Retinal pigment epithelial cell (primary cell): ENCODE data around the gene TBL3.

ENCODE experiments used
- DNase-seq: peaks from one replicate; pipeline ENCODE4 v3.0.0-alpha.2; 2010; ENCODE audit warnings: low read depth
- H3K4me3 ChIP-seq: 2 replicates; pipeline ENCODE4 v1.5.1; 2011; ENCODE audit warnings: mild to moderate bottlenecking, low read length, control low read depth, moderate library complexity
- TF ChIP-seq, protein P1 (sequence below): conservative IDR thresholded peaks from 2 replicates; pipeline ENCODE4 v1.5.1; 2011; ENCODE audit warnings: low read depth, low read length, control low read depth, inconsistent platforms

Gene TBL3

DNA sequence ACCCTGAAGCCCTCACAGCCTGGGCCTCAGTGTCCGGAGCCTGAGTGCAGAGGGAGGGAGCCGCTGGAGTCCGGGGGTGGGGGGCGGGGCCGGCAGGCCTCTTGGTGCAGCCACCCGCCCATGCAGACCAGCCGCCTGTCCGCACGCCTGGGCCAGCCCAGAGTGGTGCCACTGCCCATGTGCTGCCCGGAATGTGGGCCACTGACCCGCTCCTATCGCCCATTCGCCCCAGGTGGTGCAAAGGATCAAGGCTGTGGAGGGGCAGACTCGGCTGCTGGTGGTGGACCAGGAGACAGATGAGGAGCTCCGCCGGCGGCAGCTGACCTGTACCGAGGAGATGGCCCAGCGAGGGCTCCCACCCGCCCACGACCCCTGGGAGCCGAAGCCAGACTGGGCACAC, 57.5 kb downstream of the TBL3 start:
- TF ChIP-seq, protein P1, sequence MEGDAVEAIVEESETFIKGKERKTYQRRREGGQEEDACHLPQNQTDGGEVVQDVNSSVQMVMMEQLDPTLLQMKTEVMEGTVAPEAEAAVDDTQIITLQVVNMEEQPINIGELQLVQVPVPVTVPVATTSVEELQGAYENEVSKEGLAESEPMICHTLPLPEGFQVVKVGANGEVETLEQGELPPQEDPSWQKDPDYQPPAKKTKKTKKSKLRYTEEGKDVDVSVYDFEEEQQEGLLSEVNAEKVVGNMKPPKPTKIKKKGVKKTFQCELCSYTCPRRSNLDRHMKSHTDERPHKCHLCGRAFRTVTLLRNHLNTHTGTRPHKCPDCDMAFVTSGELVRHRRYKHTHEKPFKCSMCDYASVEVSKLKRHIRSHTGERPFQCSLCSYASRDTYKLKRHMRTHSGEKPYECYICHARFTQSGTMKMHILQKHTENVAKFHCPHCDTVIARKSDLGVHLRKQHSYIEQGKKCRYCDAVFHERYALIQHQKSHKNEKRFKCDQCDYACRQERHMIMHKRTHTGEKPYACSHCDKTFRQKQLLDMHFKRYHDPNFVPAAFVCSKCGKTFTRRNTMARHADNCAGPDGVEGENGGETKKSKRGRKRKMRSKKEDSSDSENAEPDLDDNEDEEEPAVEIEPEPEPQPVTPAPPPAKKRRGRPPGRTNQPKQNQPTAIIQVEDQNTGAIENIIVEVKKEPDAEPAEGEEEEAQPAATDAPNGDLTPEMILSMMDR = no peak
- H3K4me3 ChIP-seq = no peak overlapping the region
- no peak for DNase-seq

DNA sequence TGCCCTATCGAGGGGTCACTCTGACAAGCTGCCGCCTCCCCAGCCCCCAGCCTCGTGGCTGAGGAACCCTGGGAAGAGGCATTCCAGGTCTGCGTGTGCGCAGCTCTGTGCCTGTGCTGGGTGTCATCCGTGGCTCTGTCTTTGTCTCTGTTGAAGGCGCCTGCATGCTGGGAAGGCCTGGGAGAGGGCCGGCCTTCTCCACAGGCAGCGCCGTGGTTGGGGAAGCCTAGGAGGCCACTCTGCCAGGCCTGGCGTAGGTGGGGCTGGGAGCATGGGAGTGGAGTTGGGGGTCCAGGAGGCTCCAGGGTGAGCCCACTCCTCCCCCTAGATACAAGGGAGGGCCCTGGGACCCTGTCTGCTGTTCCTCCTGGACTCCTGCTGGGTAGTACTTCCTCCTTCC, 58.2 kb downstream of the TBL3 start:
- DNase-seq = no peak
- TF ChIP-seq, protein P1 = no peak
- no peak overlapping the region for H3K4me3 ChIP-seq

DNA sequence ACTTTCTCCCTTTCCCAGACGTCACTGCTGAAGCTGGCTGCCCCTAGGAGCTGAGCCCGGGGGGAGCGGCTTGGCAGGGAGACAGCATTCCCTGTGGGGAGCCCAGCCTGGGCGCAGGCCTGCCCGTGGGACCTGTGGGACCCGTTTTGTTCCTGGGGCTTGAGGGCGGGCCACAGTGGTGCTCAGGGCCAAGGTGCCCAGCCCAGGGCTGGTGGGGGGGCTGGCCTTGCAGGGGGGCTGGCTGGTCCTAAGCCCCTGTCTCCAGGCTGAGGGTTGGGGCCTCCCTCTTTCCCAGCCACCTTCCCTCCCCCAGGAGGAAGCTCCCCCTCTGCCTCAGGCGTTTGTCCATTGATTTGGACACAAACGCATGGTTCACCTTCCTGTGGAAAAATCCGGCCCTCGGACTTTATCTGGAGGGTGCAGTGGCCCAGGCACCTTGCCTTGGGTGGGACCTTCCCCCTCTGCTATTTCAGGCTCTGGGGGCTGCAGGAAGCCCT, 59.3 kb downstream of the TBL3 start:
- no peak overlapping the region for H3K4me3 ChIP-seq
- no peak for DNase-seq
- TF ChIP-seq, protein P1 = no peak
